Stimulated activated CD8-positive, alpha-beta memory T cell treated with anti-CD3 and anti-CD28 coated beads, Interleukin-7, amount 100 ng/mL, for 48 hours (primary cell): Measurements from ENCODE around the gene UBA1.

Experiments used
- DNase-seq, 2 donors: peaks; one replicate each; pipeline ENCODE4 v3.0.0-alpha.2; 2020; ENCODE audit warnings: low read depth in 1 of 2; ENCODE audit errors: extremely low read depth in 1 of 2

UBA1 gene

GRCh38 chrX:47187106-47187677 is 6.4 kb upstream of the UBA1 start:
- no peak for DNase-seq

GRCh38 chrX:47189906-47190305 is 3.7 kb upstream of the UBA1 start:
- no peak for DNase-seq

- peak; percentile 70 to 79 for DNase-seq
These were observed 3.0 kb upstream of the UBA1 start for GRCh38 chrX:47190445-47191269.

GRCh38 chrX:47191331-47191730 is 2.3 kb upstream of the UBA1 start:
- peak in 1 of 2 donors; percentile 34 for DNase-seq

GRCh38 chrX:47191806-47192401 is 1.7 kb upstream of the UBA1 start:
- DNase-seq, result no peak

GRCh38 chrX:47194194-47194787 is 662 bp downstream of the UBA1 start:
- DNase-seq, result no peak

- no peak for DNase-seq
These were observed 2.5 kb downstream of the UBA1 start for GRCh38 chrX:47196098-47196497.

- DNase-seq, result no peak
These were observed 3.9 kb downstream of the UBA1 start for GRCh38 chrX:47197526-47197925.

- DNase-seq, result no peak
These were observed 4.5 kb downstream of the UBA1 start for GRCh38 chrX:47198026-47198686.

GRCh38 chrX:47198687-47199080 is 5.1 kb downstream of the UBA1 start:
- DNase-seq, result no peak

- no peak for DNase-seq
These were observed 5.7 kb downstream of the UBA1 start for GRCh38 chrX:47199286-47199685.

- no peak for DNase-seq
These were observed 6.9 kb downstream of the UBA1 start for GRCh38 chrX:47200385-47201150.

GRCh38 chrX:47201345-47201944 is 7.8 kb downstream of the UBA1 start:
- no peak for DNase-seq

GRCh38 chrX:47202316-47202715 is 8.7 kb downstream of the UBA1 start:
- no peak for DNase-seq

- DNase-seq, result no peak
These were observed 9.2 kb downstream of the UBA1 start for GRCh38 chrX:47202877-47203276.

GRCh38 chrX:47204970-47205369 is 11.3 kb downstream of the UBA1 start:
- no peak for DNase-seq

GRCh38 chrX:47206316-47206715 is 12.7 kb downstream of the UBA1 start:
- no peak for DNase-seq

GRCh38 chrX:47208108-47208507 is 14.5 kb downstream of the UBA1 start:
- DNase-seq, result no peak

GRCh38 chrX:47209508-47210238 is 16.0 kb downstream of the UBA1 start:
- no peak for DNase-seq
